ENCODE measurements around the gene CADM4.

Gene CADM4

DNA sequence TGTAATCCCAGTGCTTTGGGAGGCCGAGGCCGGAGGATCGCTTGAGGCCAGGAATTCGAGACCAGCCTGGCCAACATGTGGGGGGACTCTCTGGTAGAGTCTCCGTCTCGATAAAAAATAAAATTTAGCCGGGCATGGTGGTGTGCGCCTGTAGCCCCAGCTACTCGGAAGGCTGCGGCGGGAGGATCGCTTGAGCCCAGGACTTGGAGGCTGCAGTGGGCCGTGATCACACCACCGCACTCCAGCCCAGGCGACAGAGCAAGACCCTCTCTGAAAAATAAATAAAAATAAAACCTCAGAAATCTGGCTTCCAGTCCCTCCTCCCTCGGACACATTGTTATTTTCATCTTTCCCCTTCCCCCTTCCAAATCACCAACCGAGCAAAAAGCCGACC is 44.0 kb downstream of the CADM4 start:
- TF ChIP-seq, protein P1, sequence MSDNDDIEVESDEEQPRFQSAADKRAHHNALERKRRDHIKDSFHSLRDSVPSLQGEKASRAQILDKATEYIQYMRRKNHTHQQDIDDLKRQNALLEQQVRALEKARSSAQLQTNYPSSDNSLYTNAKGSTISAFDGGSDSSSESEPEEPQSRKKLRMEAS (IDR thresholded peaks at IDR 0.05) = no peak
- TF ChIP-seq, protein P2, sequence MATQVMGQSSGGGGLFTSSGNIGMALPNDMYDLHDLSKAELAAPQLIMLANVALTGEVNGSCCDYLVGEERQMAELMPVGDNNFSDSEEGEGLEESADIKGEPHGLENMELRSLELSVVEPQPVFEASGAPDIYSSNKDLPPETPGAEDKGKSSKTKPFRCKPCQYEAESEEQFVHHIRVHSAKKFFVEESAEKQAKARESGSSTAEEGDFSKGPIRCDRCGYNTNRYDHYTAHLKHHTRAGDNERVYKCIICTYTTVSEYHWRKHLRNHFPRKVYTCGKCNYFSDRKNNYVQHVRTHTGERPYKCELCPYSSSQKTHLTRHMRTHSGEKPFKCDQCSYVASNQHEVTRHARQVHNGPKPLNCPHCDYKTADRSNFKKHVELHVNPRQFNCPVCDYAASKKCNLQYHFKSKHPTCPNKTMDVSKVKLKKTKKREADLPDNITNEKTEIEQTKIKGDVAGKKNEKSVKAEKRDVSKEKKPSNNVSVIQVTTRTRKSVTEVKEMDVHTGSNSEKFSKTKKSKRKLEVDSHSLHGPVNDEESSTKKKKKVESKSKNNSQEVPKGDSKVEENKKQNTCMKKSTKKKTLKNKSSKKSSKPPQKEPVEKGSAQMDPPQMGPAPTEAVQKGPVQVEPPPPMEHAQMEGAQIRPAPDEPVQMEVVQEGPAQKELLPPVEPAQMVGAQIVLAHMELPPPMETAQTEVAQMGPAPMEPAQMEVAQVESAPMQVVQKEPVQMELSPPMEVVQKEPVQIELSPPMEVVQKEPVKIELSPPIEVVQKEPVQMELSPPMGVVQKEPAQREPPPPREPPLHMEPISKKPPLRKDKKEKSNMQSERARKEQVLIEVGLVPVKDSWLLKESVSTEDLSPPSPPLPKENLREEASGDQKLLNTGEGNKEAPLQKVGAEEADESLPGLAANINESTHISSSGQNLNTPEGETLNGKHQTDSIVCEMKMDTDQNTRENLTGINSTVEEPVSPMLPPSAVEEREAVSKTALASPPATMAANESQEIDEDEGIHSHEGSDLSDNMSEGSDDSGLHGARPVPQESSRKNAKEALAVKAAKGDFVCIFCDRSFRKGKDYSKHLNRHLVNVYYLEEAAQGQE (IDR thresholded peaks at IDR 0.05; ENCODE audit: low read depth) = no peak
- TF ChIP-seq RAD21 (IDR thresholded peaks at IDR 0.05; ENCODE audit: low read depth) (no peak), TEAD4 (IDR thresholded peaks at IDR 0.05) (no peak), EP300 (IDR thresholded peaks at IDR 0.05; ENCODE audit: borderline replicate concordance) (no peak)
- TF ChIP-seq, protein P3, sequence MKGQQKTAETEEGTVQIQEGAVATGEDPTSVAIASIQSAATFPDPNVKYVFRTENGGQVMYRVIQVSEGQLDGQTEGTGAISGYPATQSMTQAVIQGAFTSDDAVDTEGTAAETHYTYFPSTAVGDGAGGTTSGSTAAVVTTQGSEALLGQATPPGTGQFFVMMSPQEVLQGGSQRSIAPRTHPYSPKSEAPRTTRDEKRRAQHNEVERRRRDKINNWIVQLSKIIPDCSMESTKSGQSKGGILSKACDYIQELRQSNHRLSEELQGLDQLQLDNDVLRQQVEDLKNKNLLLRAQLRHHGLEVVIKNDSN (IDR thresholded peaks at IDR 0.05) = no peak

- TF ChIP-seq RAD21 (IDR thresholded peaks at IDR 0.05; ENCODE audit: low read depth) = peak; percentile 40; the same call in 1 of the 2 replicates
- TF ChIP-seq, protein P1 (IDR thresholded peaks at IDR 0.05) = no peak
Observed at GRCh38 chr19:43594710-43595604, 44.7 kb downstream of the CADM4 start.

DNA sequence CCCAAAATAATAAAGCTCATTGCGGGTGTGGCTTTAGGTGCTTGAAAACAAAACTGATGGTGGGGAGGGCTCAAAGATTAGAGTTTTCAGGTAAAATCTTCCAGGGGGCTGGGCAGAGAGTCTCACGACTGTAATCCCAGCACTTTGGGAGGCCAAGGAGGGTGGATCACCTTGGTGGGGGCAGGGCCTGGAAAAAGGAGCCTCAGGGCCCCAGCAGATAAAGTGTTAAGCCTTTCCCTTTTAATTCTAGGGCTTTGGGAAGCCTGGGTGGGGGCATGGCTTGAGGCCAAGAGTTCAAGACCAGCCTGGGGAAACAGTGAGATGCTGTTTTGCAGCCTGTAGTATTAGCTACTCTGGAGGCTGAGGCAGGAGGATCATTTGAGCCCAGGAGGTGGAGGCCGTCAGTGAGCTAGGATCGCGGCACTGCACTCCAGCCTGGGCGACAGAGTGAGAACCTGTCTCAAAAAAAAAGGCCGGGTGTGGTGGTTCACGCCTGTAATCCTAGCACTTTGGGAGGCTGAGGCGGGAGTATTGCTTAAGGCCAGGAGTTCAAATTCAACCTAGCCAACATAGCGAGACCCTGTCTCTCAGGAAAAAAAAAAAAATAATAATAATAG is 45.5 kb downstream of the CADM4 start:
- no peak for TF ChIP-seq CREB1 (IDR thresholded peaks at IDR 0.05; ENCODE audit: low read depth)
- no peak for TF ChIP-seq FOXM1 (IDR thresholded peaks at IDR 0.05; ENCODE audit: borderline replicate concordance, low read depth)
- TF ChIP-seq, protein P2 (IDR thresholded peaks at IDR 0.05; ENCODE audit: low read depth) = no peak
- no peak for TF ChIP-seq EP300 (IDR thresholded peaks at IDR 0.05; ENCODE audit: borderline replicate concordance)
- TF ChIP-seq RAD21 (IDR thresholded peaks at IDR 0.05; ENCODE audit: low read depth) = no peak
- TF ChIP-seq, protein P1 (IDR thresholded peaks at IDR 0.05) = no peak
- no peak for TF ChIP-seq TAF1 (IDR thresholded peaks at IDR 0.05; ENCODE audit: low read depth)
- TF ChIP-seq CEBPB (IDR thresholded peaks at IDR 0.05) = no peak
- TF ChIP-seq EGR1 (IDR thresholded peaks at IDR 0.05) = no peak
- no peak for TF ChIP-seq TEAD4 (IDR thresholded peaks at IDR 0.05)
- TF ChIP-seq ZBTB7A (IDR thresholded peaks at IDR 0.05; ENCODE audit: low read depth) = no peak
- TF ChIP-seq TCF12 (IDR thresholded peaks at IDR 0.05; ENCODE audit: low read depth) = no peak

- TF ChIP-seq, protein P2 (IDR thresholded peaks at IDR 0.05; ENCODE audit: low read depth) = no peak
- TF ChIP-seq EGR1 (IDR thresholded peaks at IDR 0.05) (no peak), YY1 (IDR thresholded peaks at IDR 0.05; ENCODE audit: low read depth) (no peak), TAF1 (IDR thresholded peaks at IDR 0.05; ENCODE audit: low read depth) (no peak), ZBTB7A (IDR thresholded peaks at IDR 0.05; ENCODE audit: low read depth) (no peak), TCF12 (IDR thresholded peaks at IDR 0.05; ENCODE audit: low read depth) (no peak)
Observed at GRCh38 chr19:43592800-43593350, 46.8 kb downstream of the CADM4 start.
